ENCODE data around the gene CTNNBIP1. TPM values are rescaled to one million over a fixed set of nuclear protein-coding genes. Genes with fewer than 3 reads are reported as not detected.

The CTNNBIP1 gene
- total and polyA plus RNA-seq, 4 donors, result 6.7 to 10.6 (median 9.6) TPM

DNA sequence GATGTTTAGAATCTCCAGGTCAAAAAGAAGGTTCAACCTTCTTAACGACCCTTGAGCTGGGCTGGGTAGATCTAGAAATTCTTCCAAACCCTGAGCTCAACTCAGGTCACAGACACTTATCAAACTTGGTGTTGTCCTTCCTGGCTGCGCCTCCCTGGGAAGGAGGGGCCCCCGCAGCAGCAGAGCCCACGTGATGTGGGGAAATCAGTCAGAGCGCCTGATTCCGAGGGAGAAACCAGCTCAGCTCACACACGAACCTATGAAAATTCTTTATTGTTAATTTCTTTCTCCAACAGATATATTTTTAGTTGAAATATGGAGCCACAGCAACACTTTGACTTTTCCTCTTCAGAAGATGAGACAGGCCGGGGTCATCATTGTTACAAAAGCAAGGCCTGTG is 62.0 kb downstream of the CTNNBIP1 start:
- H3K4me1 ChIP-seq (ENCODE audit: control insufficient read depth in 4 of 4, insufficient read depth in 4 of 4, low read length in 3 of 4), result no peaks in the 10 kb centered on the region
- no peak overlapping the region for H3K9ac ChIP-seq (ENCODE audit: low read depth in 1 of 2, low read length in 2 of 2)
- 64% methylated on average over 8 of the region's 8 CpGs for WGBS
- H3K9me3 ChIP-seq (ENCODE audit: control insufficient read depth in 4 of 4, low read length in 3 of 4), result no peaks in the 10 kb centered on the region
- H3K27ac ChIP-seq (ENCODE audit: low read depth in 1 of 2, low read length in 2 of 2), result no peak overlapping the region
- no peak overlapping the region for H3K4me3 ChIP-seq (ENCODE audit: low read depth in 1 of 3, low read length in 3 of 3)
- no peaks in the 10 kb centered on the region for H3K36me3 ChIP-seq (ENCODE audit: control insufficient read depth in 4 of 4, insufficient read depth in 3 of 4, low read depth in 1 of 4, low read length in 3 of 4)
- DNase-seq (ENCODE audit: low spot score), result no peak
- H3K27me3 ChIP-seq (ENCODE audit: control insufficient read depth in 4 of 4, insufficient read depth in 4 of 4, low read length in 3 of 4), result no peaks in the 10 kb centered on the region
- TF ChIP-seq, protein P1, sequence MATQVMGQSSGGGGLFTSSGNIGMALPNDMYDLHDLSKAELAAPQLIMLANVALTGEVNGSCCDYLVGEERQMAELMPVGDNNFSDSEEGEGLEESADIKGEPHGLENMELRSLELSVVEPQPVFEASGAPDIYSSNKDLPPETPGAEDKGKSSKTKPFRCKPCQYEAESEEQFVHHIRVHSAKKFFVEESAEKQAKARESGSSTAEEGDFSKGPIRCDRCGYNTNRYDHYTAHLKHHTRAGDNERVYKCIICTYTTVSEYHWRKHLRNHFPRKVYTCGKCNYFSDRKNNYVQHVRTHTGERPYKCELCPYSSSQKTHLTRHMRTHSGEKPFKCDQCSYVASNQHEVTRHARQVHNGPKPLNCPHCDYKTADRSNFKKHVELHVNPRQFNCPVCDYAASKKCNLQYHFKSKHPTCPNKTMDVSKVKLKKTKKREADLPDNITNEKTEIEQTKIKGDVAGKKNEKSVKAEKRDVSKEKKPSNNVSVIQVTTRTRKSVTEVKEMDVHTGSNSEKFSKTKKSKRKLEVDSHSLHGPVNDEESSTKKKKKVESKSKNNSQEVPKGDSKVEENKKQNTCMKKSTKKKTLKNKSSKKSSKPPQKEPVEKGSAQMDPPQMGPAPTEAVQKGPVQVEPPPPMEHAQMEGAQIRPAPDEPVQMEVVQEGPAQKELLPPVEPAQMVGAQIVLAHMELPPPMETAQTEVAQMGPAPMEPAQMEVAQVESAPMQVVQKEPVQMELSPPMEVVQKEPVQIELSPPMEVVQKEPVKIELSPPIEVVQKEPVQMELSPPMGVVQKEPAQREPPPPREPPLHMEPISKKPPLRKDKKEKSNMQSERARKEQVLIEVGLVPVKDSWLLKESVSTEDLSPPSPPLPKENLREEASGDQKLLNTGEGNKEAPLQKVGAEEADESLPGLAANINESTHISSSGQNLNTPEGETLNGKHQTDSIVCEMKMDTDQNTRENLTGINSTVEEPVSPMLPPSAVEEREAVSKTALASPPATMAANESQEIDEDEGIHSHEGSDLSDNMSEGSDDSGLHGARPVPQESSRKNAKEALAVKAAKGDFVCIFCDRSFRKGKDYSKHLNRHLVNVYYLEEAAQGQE (IDR thresholded peaks at IDR 0.05), result no peak
- TF ChIP-seq, protein P2, sequence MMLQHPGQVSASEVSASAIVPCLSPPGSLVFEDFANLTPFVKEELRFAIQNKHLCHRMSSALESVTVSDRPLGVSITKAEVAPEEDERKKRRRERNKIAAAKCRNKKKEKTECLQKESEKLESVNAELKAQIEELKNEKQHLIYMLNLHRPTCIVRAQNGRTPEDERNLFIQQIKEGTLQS (IDR thresholded peaks at IDR 0.05), result no peak
- TF ChIP-seq, protein P3, sequence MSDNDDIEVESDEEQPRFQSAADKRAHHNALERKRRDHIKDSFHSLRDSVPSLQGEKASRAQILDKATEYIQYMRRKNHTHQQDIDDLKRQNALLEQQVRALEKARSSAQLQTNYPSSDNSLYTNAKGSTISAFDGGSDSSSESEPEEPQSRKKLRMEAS (IDR thresholded peaks at IDR 0.05), result no peak
- peak in 1 of 2 donors; percentile 10 for TF ChIP-seq RXRA (IDR thresholded peaks at IDR 0.05)

DNA sequence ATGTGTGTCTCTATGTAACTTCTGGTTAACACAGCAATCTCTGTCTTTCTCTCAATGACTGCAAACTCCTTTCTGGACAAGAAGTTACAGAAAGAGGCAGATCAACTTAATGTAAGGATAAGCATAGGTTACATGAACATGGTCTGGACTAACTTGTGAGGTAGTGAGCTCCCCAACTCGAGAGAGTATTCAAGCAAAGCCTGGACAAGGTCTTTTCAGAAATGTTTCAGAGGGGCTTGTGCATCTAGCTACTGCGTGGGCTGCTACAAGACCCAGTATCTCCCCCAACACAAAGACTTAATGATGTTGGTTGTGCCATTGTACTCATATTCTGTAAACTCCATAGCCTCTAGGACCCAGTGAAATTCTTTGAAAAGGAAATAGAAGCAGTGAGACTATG is 62.8 kb downstream of the CTNNBIP1 start:
- no peaks in the 10 kb centered on the region for H3K27me3 ChIP-seq (ENCODE audit: control insufficient read depth in 4 of 4, insufficient read depth in 4 of 4, low read length in 3 of 4)
- no peaks in the 10 kb centered on the region for H3K9me3 ChIP-seq (ENCODE audit: control insufficient read depth in 4 of 4, low read length in 3 of 4)
- no peak for DNase-seq (ENCODE audit: low spot score)
- H3K4me3 ChIP-seq (ENCODE audit: low read depth in 1 of 3, low read length in 3 of 3), result no peak overlapping the region
- no peaks in the 10 kb centered on the region for H3K4me1 ChIP-seq (ENCODE audit: control insufficient read depth in 4 of 4, insufficient read depth in 4 of 4, low read length in 3 of 4)
- TF ChIP-seq, protein P4, sequence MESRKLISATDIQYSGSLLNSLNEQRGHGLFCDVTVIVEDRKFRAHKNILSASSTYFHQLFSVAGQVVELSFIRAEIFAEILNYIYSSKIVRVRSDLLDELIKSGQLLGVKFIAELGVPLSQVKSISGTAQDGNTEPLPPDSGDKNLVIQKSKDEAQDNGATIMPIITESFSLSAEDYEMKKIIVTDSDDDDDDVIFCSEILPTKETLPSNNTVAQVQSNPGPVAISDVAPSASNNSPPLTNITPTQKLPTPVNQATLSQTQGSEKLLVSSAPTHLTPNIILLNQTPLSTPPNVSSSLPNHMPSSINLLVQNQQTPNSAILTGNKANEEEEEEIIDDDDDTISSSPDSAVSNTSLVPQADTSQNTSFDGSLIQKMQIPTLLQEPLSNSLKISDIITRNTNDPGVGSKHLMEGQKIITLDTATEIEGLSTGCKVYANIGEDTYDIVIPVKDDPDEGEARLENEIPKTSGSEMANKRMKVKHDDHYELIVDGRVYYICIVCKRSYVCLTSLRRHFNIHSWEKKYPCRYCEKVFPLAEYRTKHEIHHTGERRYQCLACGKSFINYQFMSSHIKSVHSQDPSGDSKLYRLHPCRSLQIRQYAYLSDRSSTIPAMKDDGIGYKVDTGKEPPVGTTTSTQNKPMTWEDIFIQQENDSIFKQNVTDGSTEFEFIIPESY (IDR thresholded peaks at IDR 0.05), result no peak
- TF ChIP-seq GABPA (IDR thresholded peaks at IDR 0.05 in 1 of 2, conservative IDR thresholded peaks at IDR 0.05 in 1 of 2), result no peak
- no peak for TF ChIP-seq RXRA (IDR thresholded peaks at IDR 0.05)
- no peak for TF ChIP-seq FOXA2 (IDR thresholded peaks at IDR 0.05)
- no peak for TF ChIP-seq RAD21 (IDR thresholded peaks at IDR 0.05)
- no peak for TF ChIP-seq SP1 (IDR thresholded peaks at IDR 0.05)
- TF ChIP-seq, protein P1 (IDR thresholded peaks at IDR 0.05), result no peak
- TF ChIP-seq TAF1 (conservative IDR thresholded peaks at IDR 0.05), result no peak
- TF ChIP-seq, protein P3 (IDR thresholded peaks at IDR 0.05), result no peak
- TF ChIP-seq NR2F2 (IDR thresholded peaks at IDR 0.05), result no peak
- TF ChIP-seq, protein P2 (IDR thresholded peaks at IDR 0.05), result no peak
- TF ChIP-seq, protein P5, sequence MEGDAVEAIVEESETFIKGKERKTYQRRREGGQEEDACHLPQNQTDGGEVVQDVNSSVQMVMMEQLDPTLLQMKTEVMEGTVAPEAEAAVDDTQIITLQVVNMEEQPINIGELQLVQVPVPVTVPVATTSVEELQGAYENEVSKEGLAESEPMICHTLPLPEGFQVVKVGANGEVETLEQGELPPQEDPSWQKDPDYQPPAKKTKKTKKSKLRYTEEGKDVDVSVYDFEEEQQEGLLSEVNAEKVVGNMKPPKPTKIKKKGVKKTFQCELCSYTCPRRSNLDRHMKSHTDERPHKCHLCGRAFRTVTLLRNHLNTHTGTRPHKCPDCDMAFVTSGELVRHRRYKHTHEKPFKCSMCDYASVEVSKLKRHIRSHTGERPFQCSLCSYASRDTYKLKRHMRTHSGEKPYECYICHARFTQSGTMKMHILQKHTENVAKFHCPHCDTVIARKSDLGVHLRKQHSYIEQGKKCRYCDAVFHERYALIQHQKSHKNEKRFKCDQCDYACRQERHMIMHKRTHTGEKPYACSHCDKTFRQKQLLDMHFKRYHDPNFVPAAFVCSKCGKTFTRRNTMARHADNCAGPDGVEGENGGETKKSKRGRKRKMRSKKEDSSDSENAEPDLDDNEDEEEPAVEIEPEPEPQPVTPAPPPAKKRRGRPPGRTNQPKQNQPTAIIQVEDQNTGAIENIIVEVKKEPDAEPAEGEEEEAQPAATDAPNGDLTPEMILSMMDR (IDR thresholded peaks at IDR 0.05; ENCODE audit: low read depth, low read length, missing input control), result no peak
- TF ChIP-seq HNF4G (IDR thresholded peaks at IDR 0.05), result no peak
- no peak for TF ChIP-seq HNF4A (conservative IDR thresholded peaks at IDR 0.05)
- TF ChIP-seq EGR1 (IDR thresholded peaks at IDR 0.05; ENCODE audit: low read depth in 2 of 2), result no peak
- TF ChIP-seq JUND (IDR thresholded peaks at IDR 0.05), result no peak
- TF ChIP-seq YY1 (IDR thresholded peaks at IDR 0.05), result no peak
- TF ChIP-seq FOXA1 (IDR thresholded peaks at IDR 0.05), result no peak
- no peaks in the 10 kb centered on the region for H3K36me3 ChIP-seq (ENCODE audit: control insufficient read depth in 4 of 4, insufficient read depth in 3 of 4, low read depth in 1 of 4, low read length in 3 of 4)
- H3K27ac ChIP-seq (ENCODE audit: low read depth in 1 of 2, low read length in 2 of 2), result no peak overlapping the region
- 95% methylated on average over 2 of the region's 2 CpGs for WGBS
- no peak overlapping the region for H3K9ac ChIP-seq (ENCODE audit: low read depth in 1 of 2, low read length in 2 of 2)

Data from liver (tissue), 9 donors.